ENCODE data around the gene LMTK2.
"Not testable (repeated sequence)": the region's sequence is repeated elsewhere in the genome, so short reads cannot be mapped to it uniquely, and the experiment has no call there.

LMTK2 gene

DNA sequence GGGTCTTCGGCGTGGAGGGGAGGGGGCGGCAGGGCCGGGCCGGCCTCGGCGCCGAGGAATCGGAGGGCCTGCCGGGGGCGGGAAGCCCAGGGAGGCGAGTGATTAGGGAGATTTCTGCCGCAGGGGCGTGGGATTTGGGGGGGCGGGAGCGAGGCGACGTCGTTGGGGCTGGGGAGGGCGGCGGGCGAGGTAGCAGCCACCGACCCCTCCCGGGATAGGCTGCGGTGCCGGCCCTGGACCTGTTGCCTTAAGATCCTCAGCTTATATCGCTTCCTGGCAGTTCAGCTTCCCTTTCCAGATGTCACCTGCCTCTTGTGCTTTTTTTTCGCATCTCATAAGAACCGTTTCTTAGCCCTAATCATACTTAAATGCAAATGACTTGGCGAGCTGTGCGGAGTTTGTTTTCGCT is 655 bp downstream of the LMTK2 start:
- no peak for DNase-seq

DNA sequence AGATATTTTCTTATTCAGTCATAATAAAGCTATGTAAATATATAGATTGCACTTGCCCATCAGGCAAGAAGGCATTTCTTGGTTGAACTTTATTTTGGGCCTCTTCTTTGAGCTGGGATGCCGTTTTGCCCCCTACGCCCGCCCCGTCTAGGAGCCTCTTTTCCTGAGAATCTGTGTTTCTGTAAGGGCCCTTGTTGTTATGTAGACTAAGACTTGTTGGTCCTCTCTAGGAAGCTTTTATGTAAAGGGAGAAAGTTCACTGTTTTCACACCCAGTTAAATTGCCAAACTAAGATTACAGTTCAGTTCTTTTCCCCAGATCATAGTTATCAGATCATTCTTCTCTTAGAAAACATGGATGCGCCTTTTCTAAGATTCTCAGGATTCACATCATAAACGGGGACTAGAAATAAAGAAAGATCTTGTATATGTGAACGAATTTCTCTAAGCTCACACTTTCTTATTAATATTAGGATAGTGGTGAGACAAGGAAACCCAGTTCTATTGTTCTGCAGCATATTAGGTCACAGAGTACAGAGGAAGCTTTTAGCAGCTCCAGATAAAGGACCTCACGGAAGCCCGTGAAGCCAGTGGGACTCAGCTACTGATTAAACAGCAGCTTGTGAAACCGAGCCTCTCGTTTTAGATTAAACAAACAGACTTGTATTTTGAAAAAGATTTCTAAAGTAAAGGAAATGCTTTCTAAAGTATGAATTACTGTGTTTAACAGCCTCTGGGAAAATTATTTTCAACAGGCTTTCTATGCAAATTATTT is 3.8 kb downstream of the LMTK2 start:
- no peak for DNase-seq

DNA sequence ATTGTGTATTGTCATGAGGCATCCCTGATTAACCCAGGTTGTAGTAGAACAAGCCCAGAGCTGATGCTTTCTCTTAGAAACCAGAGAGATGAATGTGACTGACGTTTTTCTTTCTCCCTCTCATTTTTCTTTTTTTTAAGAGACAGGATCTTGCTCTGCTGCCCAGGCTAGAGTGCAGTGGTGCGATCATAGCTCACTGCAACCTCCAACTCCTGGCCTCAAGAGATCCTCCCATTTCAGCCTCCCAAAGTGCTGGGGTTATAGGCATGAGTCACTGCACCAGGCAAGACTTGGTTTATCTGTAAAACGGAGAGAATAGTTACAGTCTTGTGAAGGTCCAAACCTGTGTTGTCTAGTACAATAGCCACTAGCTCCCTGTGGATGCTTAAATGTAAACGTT is 5.4 kb downstream of the LMTK2 start:
- no peak for DNase-seq

DNA sequence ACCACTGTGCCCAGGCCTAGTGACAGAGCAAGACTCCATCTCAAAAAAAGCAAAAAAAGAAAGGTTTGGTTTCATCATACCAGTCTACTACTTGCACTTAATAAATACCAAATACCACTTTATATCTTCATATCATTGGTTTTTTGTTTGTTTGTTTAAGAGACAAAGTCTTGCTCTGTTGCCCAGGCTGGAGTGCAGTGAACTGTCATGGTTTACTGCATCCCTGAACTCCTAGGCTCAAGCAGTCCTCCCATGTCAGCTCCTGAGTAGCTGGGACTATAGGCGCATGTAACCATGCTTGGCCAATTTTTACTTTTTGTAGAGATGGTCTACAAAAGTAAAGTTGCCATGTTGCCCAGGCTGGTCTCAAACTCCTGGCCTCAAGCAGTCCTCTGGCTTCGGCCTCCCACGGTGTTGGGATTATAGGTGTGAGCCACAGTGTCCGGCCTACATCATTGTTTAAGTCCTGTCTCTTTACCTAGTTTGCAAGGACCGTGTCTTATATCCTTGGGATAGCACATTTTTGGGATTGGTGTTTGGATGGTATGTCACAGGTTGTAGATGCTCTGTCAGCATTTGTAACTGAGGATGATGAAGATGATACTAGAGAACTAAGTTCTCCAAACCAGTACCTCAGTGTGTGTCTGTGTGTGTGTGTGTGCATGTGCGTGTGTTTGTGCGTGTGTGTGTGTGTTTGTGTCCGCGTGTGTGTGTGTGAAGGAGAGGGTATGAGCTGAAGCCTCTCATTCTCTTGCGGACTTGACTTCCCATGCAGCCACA is 9.3 kb downstream of the LMTK2 start:
- DNase-seq, result no peak

DNA sequence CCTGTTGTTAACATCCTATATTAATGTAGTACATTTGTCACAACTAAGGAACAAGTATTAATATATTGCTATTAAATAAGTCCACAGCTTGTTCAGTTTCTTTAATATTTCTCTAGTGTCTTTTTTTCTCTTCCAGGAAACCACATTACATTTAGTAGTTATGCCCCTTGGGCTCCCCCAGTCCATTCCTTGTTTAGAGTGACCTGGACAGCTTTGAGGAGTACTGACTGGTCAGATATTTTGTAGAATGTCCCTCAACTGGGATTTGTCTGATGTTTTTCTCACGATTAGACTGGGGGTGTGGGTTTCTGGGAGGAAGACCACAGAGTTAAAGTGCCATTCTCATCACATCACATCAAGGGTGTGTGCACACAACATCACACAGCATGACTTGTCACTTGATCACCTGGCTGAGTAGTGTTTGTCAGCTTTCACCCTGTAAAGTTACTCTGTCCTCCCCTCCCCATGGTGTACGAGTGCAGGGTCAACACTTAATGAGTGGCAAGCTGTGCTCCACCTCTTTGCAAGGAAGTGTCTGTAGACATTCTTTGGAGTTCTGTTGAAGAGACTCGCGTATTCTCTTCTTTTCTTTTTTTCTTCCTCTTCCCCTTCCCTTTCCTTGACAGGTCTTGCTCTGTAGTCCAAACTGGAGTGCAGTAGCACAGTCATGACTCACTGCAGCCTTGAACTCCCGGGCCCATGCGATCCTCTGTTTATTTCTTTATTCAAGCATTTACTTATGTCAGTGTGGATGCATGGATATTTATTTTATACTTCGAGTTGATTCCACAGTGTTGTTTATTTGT is 10.2 kb downstream of the LMTK2 start:
- no peak for DNase-seq

DNA sequence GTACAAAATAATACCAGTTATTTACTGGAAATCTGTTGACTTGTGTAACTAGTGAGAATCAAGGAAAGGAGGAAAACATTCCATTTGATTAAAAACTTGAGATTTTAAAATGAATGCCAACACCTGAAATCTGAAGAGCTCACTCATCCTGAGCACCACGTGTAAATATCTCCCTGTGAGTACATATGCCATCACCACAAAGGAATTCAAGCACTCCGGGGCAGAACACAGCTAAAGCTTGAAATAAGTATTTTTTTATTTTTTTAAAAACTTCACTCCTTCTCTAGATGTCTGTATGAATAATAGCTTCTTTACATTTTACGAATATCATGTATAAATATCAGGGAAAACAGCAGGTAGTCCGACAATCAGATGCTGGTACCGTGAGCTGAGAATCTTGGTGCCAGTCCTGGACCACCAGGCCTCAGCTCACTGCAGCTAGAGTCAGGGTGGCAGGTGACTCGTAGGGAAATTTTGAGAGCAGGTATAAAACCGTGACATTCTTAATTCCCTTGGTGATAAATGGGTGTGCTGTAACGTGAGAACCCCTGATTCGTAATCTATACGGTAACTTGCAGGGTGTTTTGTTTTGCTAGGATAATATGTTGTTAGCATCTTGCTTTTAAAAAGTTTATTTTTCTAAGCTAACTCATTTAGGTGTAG is 12.7 kb downstream of the LMTK2 start:
- DNase-seq, result no peak

DNA sequence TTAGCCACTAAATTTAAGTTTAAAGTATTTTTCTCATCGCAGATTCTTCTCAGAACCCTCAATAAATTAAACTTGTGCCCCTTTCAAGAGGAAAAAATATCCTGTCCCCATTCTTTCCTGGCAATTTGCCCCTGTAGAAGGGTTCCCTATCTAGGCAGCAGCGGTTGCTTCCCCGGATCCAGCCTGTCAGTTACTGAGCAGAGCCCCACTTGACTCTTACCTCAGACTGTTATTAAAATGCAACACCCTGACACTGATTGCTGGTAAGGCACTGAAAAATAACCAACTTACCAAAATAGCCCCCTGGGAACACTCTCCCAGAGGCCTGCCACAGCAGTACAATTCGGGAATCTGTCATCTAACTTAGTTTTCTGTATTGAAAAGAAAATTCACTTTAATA is 13.9 kb downstream of the LMTK2 start:
- DNase-seq, result no peak

DNA sequence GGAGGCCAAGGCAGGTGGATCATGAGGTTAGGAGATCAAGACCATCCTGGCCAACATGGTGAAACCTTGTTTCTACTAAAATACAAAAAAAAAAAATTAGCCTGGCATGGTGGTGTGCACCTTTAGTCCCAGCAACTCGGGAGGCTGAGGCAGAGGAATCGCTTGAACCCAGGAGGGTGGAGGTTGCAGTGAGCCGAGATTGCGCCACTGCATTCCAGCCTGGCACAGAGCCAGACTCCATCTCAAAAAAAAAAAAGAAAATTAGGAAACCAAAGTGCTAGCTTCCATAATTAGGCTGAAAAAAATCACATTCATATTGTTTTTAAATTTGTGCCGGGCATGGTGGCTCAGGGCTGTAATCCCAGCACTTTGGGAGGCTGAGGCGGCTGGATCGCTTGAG is 14.7 kb downstream of the LMTK2 start:
- not testable (repeated sequence) for DNase-seq

DNA sequence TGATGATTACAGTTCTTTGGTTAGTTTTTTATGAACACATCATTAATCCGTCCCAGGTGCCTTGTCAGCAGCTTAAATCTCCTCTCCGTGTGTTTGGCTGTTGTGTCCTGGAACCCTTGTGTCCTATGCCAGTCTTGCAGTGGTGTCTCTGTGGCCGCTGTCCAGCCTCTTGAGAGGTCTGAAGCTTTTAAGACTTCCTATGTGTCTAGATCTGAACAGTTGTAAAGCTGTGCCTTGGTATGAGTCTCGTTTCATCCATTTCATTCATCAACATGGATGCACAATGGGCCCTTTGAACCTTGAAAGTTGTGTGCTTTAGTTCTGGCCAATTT is 16.7 kb downstream of the LMTK2 start:
- no peak for DNase-seq

DNA sequence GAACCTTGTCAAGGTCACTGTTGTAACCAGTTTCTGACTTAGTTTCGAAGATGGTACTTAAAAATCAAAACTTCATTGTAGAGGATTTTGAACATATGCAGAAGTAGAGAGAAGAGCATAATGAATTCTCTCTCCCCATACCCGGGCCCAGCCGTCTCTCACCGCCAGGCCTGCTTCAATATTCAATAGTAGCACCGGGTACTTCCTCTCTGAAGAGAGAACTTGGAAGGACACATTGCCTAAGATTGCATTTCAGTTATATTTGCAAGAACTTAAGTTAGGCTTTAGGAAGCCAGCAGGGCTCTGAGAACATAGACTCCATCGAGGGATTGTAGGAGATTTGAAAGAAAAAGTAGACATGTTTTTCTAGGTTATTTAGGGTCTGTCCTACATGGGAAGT is 19.1 kb downstream of the LMTK2 start:
- no peak for DNase-seq

DNA sequence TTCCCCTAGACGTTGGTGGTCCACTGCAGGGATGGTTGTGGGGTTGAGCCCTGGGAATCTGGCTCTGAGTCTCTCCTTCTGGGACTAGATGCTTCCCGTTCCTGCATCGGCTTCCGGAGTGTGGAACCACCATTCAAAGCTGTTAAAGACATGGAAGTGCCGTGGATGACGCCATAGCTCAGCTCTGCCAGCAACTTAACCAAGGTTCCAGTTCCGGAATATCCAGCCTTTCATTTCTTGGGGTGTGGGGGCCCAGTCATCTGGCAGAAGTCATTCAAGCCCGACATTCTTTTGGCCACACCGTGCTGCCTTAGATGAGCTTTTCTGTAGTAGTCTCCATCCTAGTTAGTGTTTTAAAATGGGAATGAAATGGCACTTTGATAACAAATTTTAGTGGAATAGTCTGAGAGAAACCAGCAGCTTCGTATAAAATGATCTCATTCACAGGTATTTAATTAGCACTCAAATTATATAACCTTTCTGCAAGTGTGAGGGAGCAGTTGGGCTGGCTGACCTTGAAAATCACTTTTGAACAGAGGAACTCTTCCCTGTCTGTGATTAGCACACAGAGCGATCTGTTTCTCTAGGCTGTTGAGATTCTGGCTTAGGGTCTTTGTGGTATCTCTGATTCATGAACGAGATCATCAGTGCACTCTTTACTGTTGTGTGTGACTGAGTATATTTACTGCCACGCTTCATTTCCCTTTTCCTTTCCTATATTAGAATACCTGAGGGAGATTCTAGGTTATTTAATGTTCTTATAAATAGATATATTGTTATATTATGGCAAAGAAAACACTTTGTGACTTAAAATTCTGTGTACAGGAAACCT is 19.9 kb downstream of the LMTK2 start:
- no peak for DNase-seq

DNA sequence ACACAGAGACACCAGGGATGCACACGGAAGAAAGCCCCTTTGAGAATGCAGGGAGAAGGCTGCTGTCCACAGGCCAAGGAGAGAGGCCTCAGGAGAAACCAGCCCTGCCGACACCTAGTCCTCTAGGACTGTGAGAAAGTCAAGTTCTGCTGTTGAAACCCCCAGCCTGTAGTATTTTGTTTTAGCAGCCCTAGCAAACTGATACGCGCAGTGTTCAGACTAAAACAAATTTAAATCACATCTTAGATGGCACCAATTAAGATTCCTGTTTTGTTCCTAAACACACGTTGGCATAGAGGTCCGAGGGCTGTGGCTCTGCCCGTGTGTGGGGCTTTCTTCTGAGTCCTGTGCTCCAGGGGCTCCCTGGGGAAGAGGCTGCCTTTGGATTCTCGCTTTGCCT is 21.7 kb downstream of the LMTK2 start:
- no peak for DNase-seq

DNA sequence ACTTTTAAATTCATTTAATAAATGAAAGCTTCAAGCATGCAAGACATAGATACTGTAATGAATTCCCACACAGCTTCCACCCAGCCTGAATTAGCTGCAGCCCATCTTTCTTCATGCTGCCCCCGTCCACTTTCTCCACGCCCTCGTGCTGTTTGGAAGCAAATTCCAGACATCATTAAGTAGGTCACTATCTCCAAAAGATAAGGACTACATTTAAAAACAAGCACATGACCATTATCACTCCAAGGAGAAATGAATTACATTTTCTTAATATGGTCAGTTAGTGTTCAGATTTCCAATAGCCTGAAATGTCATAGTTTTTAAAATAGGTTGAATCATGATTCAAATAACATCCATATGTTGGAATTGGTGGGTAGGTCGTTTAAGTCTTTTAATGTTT is 24.3 kb downstream of the LMTK2 start:
- no peak for DNase-seq

DNA sequence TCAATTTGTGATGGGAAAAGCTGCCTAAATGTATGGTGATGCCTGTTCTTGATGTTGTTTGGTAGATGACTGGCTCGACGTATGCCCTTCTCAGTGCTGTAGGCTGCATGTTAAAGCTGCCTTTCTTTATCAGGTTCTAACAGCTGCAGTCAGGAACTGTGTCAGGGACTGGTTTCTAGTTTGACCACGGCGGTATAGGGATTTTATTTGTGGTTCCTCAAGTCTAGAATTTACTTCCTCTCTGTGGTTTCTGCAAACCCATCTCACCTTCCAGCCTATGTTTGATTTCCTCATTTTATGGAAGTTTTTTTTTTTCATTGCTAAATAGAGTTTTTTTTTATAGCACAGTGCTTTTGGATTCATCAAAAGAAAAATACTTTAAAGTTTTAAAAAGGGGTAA is 26.5 kb downstream of the LMTK2 start:
- no peak for DNase-seq

DNA sequence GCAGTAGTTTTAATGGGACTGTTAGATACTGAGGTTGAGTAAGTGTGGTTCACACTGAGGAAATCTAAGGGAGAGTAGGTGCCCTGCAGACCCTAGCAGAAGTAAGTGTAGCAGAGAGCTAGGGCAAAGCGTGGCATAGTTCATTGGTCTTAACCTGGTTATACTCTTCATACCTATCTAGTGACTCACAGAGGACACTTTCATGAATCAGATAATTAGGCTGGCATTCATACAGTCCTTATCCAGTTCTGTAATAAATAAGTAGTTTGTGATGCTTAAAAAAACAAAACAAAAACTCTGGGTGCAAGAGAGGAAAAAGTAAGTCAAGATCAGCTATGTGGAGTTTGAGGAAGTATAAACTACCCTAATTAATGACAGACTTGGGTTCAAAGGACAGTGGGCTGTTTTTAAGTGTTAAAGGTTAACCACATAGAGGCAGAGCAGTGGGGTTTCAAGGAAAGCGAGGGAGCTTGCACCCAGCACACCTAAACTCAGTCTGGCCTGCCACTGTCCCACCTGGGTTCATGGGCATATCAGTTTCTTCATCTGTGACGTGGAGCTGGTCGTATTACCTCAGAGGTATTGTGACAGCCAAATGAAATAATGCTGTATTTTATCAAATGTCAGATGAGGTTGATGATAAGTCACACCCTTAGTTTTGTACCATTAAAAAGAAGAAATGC is 27.1 kb downstream of the LMTK2 start:
- no peak for DNase-seq

DNA sequence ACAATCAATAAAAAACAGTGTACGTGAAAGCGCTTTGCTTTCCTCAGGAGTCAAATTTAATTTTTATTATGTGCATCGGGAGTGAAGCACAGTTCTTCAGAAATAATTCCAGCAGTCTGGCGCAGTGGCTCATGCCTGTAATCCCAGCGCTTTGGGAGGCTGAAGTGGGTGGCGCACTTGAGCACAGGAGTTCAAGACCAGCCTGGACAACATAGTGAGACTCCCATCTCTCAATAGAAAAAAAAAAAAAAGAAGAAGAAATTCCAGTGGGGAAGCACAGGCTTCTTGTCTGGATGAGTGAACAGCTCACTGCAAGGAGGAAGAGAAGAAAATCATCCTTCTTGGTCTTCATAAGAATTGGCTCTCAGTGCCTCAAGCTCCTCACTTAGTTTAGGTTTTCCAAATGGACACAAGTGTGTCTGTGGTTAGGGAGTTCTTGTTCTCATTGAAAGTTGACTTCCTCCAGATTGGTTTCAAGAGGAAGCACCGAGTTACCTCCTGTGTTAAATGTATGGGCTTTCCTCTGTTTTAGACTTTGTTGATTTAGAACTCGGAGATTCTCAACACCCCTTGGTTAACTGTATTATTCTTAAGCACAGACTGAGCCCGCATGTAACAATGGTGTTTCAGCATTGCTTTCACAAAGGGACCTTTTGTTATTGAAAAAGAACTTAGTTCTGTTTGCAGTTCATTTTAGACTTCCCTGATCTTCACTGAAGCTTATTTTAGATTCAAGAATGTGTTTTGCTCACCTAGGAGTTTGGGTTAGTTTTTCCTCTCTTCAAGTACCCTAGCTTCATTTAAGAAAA is 28.0 kb downstream of the LMTK2 start:
- no peak for DNase-seq

DNA sequence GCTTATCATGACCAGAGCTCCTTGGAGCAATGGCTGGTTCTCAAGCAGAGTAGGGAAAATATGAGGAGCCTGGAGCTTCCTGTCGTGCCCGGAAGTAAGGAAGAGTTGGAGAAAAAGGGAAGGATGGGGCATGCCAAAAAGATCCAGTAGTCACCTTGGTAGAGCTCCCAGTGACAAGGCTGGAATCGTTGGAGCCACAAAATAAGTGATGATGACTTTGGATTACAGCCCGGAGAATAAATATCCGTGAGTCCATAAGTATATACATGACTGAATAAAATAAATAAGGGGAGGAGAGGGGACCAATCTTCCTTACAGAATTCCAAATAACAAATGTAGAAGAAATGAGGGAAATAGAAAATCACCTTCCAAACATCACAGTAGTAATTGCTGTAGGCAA is 29.3 kb downstream of the LMTK2 start:
- DNase-seq, result no peak

DNA sequence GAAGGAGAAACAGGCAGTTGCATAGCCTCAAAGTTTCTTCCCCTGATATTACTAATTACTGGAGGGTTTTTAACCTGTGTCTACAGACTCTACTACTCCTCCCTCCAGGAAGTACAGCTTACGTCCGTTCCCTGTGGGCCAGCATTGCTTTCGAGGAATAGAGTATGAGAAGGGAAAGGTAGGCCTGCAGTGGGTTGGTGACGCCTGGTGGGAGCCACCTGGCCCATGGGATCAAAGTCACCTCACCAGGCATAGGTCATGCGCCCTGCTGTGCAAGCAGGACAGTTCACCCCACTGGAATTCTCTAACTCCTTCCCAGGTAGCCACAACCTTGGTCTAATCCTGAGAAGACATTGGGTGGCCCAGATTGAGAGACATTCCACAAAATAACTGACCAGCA is 29.8 kb downstream of the LMTK2 start:
- DNase-seq, result no peak

DNA sequence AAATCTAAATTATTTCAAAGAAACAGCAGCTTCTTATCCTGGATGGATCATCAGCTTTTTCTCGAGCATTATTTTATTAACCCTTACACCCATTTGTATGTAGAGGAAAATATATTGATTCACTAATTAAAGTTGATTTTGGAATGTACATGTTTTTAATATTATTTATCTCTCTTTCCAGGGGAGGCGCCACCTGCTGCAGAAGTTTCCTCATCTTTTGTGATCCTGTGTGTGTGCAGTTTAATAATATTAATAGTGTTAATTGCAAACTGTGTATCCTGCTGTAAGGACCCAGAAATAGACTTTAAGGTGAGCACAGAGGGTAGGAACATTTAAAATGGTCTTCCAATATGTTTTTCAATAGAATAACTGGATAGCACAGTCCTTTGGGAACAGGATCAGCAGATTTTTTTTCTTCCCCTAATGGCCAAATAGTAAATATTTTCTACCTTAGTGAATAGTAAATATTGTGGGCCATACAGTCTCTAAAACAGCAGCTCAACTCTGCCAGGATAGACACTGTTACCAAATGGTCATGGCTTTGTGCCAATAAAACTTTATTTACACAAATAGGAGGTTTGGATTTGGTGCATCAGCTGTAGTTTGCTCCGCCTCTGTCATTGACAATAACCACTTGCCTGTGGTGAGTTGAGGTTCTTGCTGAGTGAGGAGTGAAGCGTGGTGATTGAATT is 30.6 kb downstream of the LMTK2 start:
- DNase-seq, result no peak

DNA sequence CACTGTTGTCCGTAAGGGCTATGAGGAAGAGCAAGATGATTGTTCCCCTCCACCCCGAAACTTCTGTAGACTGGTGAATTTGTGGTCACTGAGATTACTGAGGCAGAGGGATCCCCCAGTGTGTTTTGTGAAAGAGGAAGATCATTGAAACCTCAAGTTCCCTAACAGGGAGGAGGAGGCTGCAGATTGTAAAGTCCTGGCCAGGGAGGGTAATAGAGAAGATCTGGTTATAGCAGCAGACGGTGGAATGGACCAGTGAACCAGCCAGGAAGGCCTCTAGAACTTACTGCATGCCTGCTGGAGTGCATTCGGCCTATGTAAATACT is 31.1 kb downstream of the LMTK2 start:
- DNase-seq, result no peak
